Medulla oblongata (tissue), 1 donor: Measurements from ENCODE around the gene TLR4.

Experiments used
- DNase-seq: peaks from one replicate; pipeline ENCODE4 v3.0.0-alpha.2; 2015; ENCODE audit errors: extremely low spot score

Gene TLR4

DNA sequence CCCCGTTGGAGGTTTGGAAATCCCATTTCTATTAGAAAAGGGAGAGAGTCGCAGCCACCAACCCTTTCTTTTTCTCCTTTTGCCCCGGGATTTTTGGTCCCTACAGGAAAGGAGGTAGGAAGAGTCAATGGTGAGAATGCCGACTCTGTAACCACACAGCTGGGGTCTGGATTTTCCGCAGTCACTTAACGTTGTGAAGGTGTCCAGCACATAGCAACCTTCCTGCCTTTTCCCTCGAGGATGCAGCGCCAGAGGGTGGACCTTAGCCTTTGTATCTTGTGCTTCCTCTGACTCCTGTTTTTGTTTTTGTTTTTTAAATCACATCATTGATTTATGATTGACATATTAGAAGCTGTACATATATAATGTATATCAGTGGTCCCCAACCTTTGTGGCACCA is 41.4 kb downstream of the TLR4 start:
- DNase-seq: no peak

DNA sequence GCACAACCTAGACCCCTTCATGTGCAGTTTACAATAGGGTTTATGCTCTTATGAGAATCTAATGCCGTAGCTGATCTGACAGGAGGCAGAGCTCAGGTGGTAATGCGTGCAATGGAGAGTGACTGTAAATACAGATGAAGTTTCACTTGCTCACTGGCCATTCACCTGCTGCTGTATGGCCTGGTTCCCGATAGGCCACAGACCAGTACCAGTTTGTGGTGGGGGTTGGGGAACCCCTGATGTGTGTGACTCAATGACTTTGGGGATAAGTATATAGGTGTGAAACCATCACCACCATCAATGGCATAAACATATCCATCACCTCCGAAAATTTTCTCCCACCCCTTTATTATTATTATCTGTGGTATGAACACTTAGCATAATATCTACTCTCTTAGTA is 42.1 kb downstream of the TLR4 start:
- no peak for DNase-seq

DNA sequence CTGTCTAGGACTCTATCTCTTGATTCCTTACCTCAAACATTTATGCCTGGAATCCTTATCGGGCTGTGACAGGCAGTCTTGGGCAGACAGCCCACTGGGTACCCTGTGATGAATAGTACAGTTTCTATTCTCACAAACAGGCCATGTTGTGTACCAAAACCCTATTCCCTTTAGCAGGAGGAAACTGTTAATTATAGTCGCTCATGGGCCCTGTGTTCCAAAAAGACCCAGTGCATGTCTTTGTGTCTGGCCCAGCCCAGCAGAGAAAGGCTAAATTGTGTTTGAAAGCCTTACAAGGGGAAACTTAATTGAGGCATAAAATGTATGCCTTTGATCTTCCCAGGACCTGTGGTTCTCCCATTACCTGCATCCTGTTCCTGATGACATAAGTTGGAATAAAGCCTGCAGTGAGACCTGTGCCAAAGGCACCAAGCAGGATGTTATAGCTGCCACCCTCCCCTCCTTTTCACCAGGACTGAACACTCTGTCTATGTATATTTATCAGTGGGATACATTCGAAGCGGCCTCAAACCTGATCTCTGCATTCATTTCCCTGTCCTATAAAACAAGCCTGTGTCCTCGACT is 43.3 kb downstream of the TLR4 start:
- no peak for DNase-seq

DNA sequence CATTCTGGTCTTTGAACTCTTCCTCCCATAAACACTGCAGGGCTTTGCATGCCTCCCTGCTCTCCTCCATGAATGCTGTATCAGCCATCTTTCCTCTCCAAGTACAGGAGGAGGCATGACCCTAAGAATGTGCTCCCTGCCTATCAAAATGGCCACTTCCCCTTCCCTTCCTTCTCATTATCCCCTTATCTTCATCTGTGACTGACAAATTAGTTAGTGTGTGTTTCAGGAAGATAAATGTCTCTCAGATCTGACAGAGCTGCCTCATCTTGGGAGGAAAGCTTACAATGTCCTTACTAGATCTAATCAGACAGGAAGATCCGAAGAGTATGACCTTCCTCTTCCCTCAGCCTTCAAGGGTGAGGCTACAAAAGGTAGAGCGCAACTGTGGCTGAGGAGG is 46.2 kb downstream of the TLR4 start:
- DNase-seq: no peak

DNA sequence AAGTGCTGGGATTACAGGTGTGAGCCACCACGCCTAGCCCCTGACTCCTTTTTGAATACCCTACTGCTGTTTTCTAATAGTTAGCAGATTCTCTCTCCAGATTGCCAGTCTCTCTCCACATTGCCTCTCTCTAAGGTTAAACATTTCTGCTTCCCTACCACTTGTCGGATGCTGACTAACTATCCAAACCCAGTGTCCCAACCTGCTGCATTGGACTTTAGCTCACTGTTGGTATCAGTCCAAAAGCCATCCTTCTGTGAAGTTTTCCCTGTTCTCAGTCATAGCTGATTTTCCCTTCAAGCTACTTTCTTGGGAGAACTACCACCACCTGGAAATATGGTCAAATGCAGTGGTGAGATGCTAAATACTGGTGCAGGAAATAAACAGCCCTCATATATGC is 48.7 kb downstream of the TLR4 start:
- DNase-seq: no peak

DNA sequence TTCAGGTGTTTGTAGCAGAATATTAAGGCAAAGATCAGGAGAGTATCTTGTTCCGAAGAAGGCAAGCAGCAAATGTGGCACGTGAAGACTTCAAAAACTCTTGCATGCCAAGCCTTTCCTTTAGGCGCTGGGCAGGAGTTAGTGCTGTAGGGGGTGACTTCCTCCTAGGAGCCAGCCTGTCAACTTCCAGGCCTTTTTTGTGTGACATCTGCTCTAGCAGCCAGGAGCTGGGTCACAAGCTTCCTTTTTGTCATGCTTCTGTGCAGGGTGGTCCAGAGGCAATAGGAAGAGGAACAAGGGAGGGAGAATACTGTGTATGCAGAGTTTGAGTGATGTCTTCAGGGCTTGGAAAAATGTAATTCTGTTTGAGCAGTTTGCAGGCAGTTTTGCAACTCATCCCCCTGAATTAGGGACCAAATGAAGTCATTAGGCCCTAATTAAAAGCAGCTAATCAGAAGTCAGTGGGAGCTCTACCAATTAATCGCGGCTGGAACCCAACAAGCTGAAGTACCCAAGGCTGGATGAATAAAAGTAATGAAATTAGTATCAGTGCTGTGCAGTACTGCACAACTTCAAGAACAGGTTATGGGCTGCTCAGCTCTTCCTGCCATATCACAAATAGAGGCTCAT is 53.5 kb downstream of the TLR4 start:
- no peak for DNase-seq

DNA sequence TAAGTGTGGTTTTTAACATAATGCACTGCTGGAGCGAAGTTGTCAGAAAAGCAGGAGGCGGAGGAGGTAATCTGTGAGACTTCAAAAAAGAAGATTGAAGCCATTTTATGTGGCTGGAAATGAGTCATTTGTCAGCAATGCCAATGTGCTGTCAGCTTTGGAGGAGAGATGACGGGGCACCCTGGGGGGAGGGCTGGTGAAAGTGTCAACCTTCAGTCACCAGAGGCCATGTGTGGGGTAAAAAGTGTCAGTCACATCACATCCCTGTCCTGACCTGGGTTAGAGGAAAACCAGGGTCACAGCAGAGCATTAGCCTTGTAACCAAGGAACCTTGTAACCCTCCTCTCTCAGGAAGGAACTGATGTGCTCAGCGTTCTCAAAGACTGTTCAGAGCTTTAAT is 59.1 kb downstream of the TLR4 start:
- DNase-seq: no peak

DNA sequence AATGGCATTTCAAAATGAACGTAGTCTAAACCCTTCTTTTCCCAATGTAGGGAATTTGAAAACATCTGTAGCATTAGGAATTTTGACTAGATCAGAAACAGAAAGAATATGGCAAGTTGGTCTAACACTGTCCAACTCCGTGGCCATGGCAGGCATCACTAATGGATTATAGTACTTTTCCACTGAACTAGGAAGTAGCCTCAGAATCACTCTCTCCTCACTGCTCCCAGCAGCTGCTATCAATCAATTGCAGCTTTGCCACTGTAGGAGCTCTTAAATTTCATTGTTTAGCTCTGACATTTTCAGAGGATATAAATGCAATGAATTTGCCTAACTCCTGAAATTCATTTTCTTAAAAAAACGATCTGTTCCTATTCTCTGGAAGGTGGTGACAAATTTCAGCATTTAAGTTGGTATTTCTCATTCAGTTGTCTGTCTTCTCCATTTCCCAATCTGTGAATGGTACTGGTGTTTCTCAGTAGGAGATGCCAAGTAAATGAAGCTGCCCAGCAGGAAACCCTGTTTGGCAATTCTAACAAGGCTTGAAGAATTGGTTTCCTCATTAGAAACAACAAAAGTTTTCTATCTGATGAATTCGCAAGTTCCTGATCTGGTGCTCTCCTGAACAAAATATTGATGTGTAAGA is 64.7 kb downstream of the TLR4 start:
- DNase-seq: no peak

DNA sequence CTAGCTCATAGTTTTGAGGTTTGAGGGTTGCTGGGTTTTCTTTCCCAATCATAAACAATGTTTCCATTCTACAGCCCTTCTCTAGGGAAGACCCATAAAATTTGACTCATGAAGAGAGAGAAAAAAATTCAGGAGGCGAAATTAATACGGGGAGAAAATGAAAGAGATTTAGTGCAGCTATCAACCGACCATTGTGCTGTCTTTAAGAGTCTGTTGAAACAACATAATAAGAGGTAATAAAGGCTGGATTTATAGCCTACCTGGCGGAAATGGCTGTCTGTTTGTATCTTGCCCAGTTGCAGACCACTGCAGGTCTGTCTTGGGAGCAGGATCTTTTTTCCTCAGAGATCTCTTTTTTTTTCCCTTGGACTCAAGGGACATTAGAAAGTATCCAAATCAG is 66.9 kb downstream of the TLR4 start:
- DNase-seq: no peak

DNA sequence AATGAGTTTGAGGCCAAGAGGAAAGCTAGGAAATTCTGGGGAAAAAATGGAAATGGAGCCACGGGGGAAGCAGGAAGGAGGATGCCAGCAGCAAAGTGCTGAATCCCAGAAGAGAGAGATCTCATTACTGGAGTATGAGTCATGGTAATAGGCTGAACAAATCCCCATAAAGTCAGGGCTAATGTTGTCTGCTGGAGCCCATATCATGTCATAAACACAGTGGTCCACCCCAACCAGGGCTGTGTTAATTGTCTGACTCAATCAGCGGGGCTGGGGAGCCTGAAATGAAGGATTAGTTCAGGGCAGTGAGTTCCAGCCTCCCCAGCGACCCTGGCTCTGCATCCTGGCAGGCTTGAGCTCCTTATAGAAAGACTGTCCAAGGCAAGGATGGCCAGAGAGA is 68.8 kb downstream of the TLR4 start:
- DNase-seq: no peak
